ENCODE measurements around the gene CLEC4C.

CLEC4C gene

DNA sequence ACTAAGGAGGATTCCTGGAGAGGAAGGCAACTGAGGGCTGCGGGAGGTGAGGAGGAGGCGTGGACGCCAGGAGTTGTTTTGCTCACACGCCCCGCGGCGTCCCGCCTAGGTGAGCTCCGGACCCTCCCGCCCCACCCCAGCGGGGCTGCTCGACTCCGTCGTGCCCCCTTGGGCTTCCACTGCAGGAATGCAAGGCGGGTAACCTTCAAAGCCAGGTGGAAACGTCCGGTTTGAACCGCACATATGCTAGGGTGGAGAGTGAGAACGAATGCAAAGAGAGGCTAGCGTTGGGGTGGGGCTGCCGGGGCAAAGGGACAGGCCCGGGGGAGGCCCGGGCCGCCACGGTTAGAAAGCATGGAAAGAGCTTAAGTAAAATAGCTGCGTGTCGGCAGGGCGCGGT, 41.3 kb downstream of the CLEC4C start:
- no peak for TF ChIP-seq CTCF (IDR thresholded peaks at IDR 0.05; ENCODE audit: low read depth, low read length, missing control alignments)
- H3K4me3 ChIP-seq (replicated peaks; ENCODE audit: low read depth, low read length), result no peak overlapping the region

GRCh38 chr12:7695566-7696197, 51.5 kb downstream of the CLEC4C start, which contains the start of gene GDF3:
Gene GDF3, minus strand, starts transcription at chr12:7695775. Its CDS starts 47 bp downstream, at chr12:7695728.
- no peak for DNase-seq (ENCODE audit: extremely low read depth, low read depth)
- H3K4me3 ChIP-seq (replicated peaks; ENCODE audit: low read depth, low read length), result no peak within 1 kb of the TSS
- no peak for TF ChIP-seq CTCF (IDR thresholded peaks at IDR 0.05; ENCODE audit: low read depth, low read length, missing control alignments)

More for the DNA sequence above, 41.3 kb downstream of the CLEC4C start:
- no peak for DNase-seq (ENCODE audit: extremely low read depth, low read depth)

GRCh38 chr12:7695237-7695560, 52.0 kb downstream of the CLEC4C start:
- no peak overlapping the region for H3K4me3 ChIP-seq (replicated peaks; ENCODE audit: low read depth, low read length)
- no peak for TF ChIP-seq CTCF (IDR thresholded peaks at IDR 0.05; ENCODE audit: low read depth, low read length, missing control alignments)
- no peak for DNase-seq (ENCODE audit: extremely low read depth, low read depth)

- TF ChIP-seq CTCF (IDR thresholded peaks at IDR 0.05; ENCODE audit: low read depth, low read length, missing control alignments), result no peak
- H3K4me3 ChIP-seq (replicated peaks; ENCODE audit: low read depth, low read length), result no peak overlapping the region
- DNase-seq (ENCODE audit: extremely low read depth, low read depth), result no peak
These were observed 52.5 kb downstream of the CLEC4C start for GRCh38 chr12:7694556-7695236.

GRCh38 chr12:7693793-7694192, 53.4 kb downstream of the CLEC4C start:
- H3K4me3 ChIP-seq (replicated peaks; ENCODE audit: low read depth, low read length), result no peak overlapping the region
- DNase-seq (ENCODE audit: extremely low read depth, low read depth), result no peak
- no peak for TF ChIP-seq CTCF (IDR thresholded peaks at IDR 0.05; ENCODE audit: low read depth, low read length, missing control alignments)

DNA sequence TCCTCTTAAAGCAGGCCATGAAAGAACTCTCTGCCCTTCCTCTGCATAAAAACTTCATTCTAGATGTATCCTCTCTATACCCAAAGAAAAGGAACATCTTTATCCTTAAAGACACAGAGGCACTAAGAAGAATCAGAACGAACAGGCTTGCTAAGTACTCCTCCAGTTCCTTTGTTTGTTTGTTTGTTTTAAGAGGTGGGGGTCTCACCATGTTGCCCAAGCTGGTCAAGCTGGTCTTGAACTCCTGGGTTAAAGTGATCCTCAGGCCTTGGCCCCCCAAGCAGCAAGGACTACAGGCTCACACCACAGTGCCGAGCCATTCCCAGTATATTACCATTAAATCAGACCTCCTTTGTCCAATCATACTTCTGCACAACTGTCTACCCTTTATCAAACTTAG, 65.6 kb downstream of the CLEC4C start:
- TF ChIP-seq CTCF (IDR thresholded peaks at IDR 0.05; ENCODE audit: low read depth, low read length, missing control alignments), result no peak
- H3K4me3 ChIP-seq (replicated peaks; ENCODE audit: low read depth, low read length), result no peak overlapping the region
- no peak for DNase-seq (ENCODE audit: extremely low read depth, low read depth)
